ENCODE data around the gene CEP192. TPM values are rescaled to one million over a fixed set of nuclear protein-coding genes. Genes with fewer than 3 reads are reported as not detected.

The CEP192 gene
- polyA plus RNA-seq, 1 donor (not counting 4 experiments of a cell fraction or from before 2014, with no cell fraction given) = 16.6 TPM

- Histone ChIP-seq H3K9me1 (ENCODE audit: control insufficient read depth, extremely low read depth, insufficient read depth, low read length) (no peaks in the 10 kb centered on the region), H3K9ac (ENCODE audit: control insufficient read depth, extremely low read depth, insufficient read depth, low read length) (no peak overlapping the region), H3K4me1 (ENCODE audit: control insufficient read depth, extremely low read depth, insufficient read depth, low read length) (no peaks in the 10 kb centered on the region), H3K27me3 (ENCODE audit: control insufficient read depth, extremely low read depth, insufficient read depth, low read length) (no peaks in the 10 kb centered on the region), H3K4me2 (ENCODE audit: control insufficient read depth, extremely low read depth, insufficient read depth, low read depth, low read length) (no peak overlapping the region), H3K36me3 (ENCODE audit: control insufficient read depth in 2 of 2, extremely low read depth in 1 of 2, insufficient read depth in 2 of 2, low read length in 2 of 2) (peaks cover 9 to 10% of the 10 kb centered on the region in 2 experiments), H3K9me3 (ENCODE audit: control insufficient read depth, low read depth, low read length) (no peaks in the 10 kb centered on the region), H3K27ac (ENCODE audit: control insufficient read depth, insufficient read depth, low read length) (no peak overlapping the region), H3K79me2 (ENCODE audit: control insufficient read depth, insufficient read depth, low read length) (peaks cover 19% of the 10 kb centered on the region), H4K20me1 (ENCODE audit: control insufficient read depth, extremely low read depth, insufficient read depth, low read length) (no peaks in the 10 kb centered on the region), H3K4me3 (ENCODE audit: control insufficient read depth in 2 of 3, extremely low read depth in 1 of 3, insufficient read depth in 2 of 3, low read depth in 1 of 3, low read length in 3 of 3) (no peak overlapping the region), H2AFZ (ENCODE audit: control insufficient read depth, low read length) (no peak overlapping the region)
- dilution Hi-C loops (cut with MboI; ENCODE audit: extremely low pct_ligation_motif_present, low sequenced_read_pairs) = no loop called here
- DNase-seq (ENCODE audit: low read depth, low spot score) = no peak
- TF ChIP-seq EZH2 (IDR thresholded peaks at IDR 0.05; ENCODE audit: low read length) = no peak
- TF ChIP-seq CTCF (optimal IDR thresholded peaks at IDR 0.05 in 1 of 3, IDR thresholded peaks at IDR 0.05 in 1 of 3, conservative IDR thresholded peaks at IDR 0.05 in 1 of 3; ENCODE audit: extremely low read depth in 1 of 3, insufficient read depth in 2 of 3, low read length in 3 of 3) = no peak
- FAIRE-seq = no peak
Measured at GRCh38 chr18:13004396-13004795, 13.2 kb downstream of the CEP192 start.

DNA sequence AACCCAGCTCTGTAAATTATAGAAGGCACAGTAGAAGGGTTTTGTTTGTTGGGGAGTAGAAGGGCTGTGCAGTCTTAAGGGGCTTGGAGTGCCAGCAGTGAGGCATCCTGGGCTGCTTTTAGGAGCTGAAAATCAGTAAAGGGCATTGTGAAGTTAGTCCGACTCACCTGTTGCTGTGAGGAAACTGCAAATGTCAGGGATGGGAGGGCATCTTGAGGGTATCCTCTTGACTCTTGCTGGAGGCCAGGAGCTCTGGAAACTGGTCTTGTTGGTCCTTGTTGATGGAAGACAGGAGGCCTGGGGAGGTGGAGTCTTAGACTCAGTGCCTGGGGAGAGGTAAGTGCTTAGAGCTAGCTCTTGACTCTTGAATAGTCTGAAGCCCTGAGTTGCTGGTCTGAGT, 14.1 kb downstream of the CEP192 start:
- TF ChIP-seq EZH2 (IDR thresholded peaks at IDR 0.05; ENCODE audit: low read length) (no peak), CTCF (optimal IDR thresholded peaks at IDR 0.05 in 1 of 3, IDR thresholded peaks at IDR 0.05 in 1 of 3, conservative IDR thresholded peaks at IDR 0.05 in 1 of 3; ENCODE audit: extremely low read depth in 1 of 3, insufficient read depth in 2 of 3, low read length in 3 of 3) (no peak)
- H4K20me1 ChIP-seq (ENCODE audit: control insufficient read depth, extremely low read depth, insufficient read depth, low read length) = no peaks in the 10 kb centered on the region
- H3K4me1 ChIP-seq (ENCODE audit: control insufficient read depth, extremely low read depth, insufficient read depth, low read length) = no peaks in the 10 kb centered on the region
- FAIRE-seq (no peak), DNase-seq (ENCODE audit: low read depth, low spot score) (no peak)
- no peak overlapping the region for H3K9ac ChIP-seq (ENCODE audit: control insufficient read depth, extremely low read depth, insufficient read depth, low read length)
- dilution Hi-C loops (cut with MboI; ENCODE audit: extremely low pct_ligation_motif_present, low sequenced_read_pairs) = no loop called here
- H3K9me3 ChIP-seq (ENCODE audit: control insufficient read depth, low read depth, low read length) = no peaks in the 10 kb centered on the region
- H3K79me2 ChIP-seq (ENCODE audit: control insufficient read depth, insufficient read depth, low read length) = peaks cover 13% of the 10 kb centered on the region
- H3K36me3 ChIP-seq (ENCODE audit: control insufficient read depth in 2 of 2, extremely low read depth in 1 of 2, insufficient read depth in 2 of 2, low read length in 2 of 2) = peaks cover 10 to 13% of the 10 kb centered on the region in 2 experiments
- H3K27me3 ChIP-seq (ENCODE audit: control insufficient read depth, extremely low read depth, insufficient read depth, low read length) = no peaks in the 10 kb centered on the region
- H3K9me1 ChIP-seq (ENCODE audit: control insufficient read depth, extremely low read depth, insufficient read depth, low read length) = no peaks in the 10 kb centered on the region
- no peak overlapping the region for H3K4me3 ChIP-seq (ENCODE audit: control insufficient read depth in 2 of 3, extremely low read depth in 1 of 3, insufficient read depth in 2 of 3, low read depth in 1 of 3, low read length in 3 of 3)
- no peak overlapping the region for H2AFZ ChIP-seq (ENCODE audit: control insufficient read depth, low read length)
- no peak overlapping the region for H3K27ac ChIP-seq (ENCODE audit: control insufficient read depth, insufficient read depth, low read length)
- H3K4me2 ChIP-seq (ENCODE audit: control insufficient read depth, extremely low read depth, insufficient read depth, low read depth, low read length) = no peak overlapping the region

All from keratinocyte (primary cell).